SK-N-SH (cell line): ENCODE data around the gene FAM20C. TPM values are rescaled to one million over a fixed set of nuclear protein-coding genes. Genes with fewer than 3 reads are reported as not detected.

Experiments
- CTCF ChIA-PET: fragments of 300-600, 350-600 bp; formaldehyde crosslinking; extraction: SDS; loops from one replicate; lab custom pipeline; 2021; lab: Yijun Ruan, JAX
- POLR2A ChIA-PET: fragments of 350-600 bp; sonication (Branson Sonifier 250); formaldehyde crosslinking; extraction: SDS; loops from one replicate; lab custom pipeline; 2020; ENCODE audit warnings: antibody characterized with exemption, inconsistent platforms; lab: Yijun Ruan, JAX
- DNase-seq: peaks from one replicate; pipeline ENCODE4 v3.0.0; 2012
- H2AFZ ChIP-seq: fragments of 200-600 bp; sonication (generic); 2 replicates; pipeline ENCODE4 v1.8.1; 2016; ENCODE audit warnings: antibody characterized with exemption, mild to moderate bottlenecking, low read depth
- H3F3A ChIP-seq: fragments of 200-600 bp; sonication (generic); replicated peaks from 2 replicates; pipeline ENCODE3; 2016; ENCODE audit warnings: antibody characterized with exemption, mild to moderate bottlenecking; ENCODE audit not compliant: insufficient read depth
- H3K27ac ChIP-seq, 2 experiments: fragments of 200-500 bp in 1 of 2; fragments of 200-600 bp in 1 of 2; sonication (Bioruptor generic) in 1 of 2; sonication (generic), shearing (Covaris generic) in 1 of 2; 2 replicates each; pipeline versions ENCODE4 v1.5.1 to v1.6.1; 2014 to 2016; ENCODE audit warnings: low read depth in 2 of 2, inconsistent platforms in 1 of 2, low read length in 1 of 2, mild to moderate bottlenecking in 1 of 2, mixed read lengths in 1 of 2
- H3K27me3 ChIP-seq: fragments of 200-600 bp; sonication (generic), shearing (Covaris generic); 2 replicates; pipeline ENCODE4 v1.6.1; 2016; ENCODE audit warnings: mixed run types; ENCODE audit not compliant: insufficient read depth
- H3K36me3 ChIP-seq, 2 experiments: fragments of 200-500 bp in 1 of 2; fragments of 200-600 bp in 1 of 2; sonication (Bioruptor generic) in 1 of 2; sonication (generic) in 1 of 2; replicated peaks in 1 of 2; 2 replicates each; pipeline versions ENCODE3 to v1.5.1; 2014 to 2016; ENCODE audit warnings: low read length in 1 of 2, mild to moderate bottlenecking in 1 of 2; ENCODE audit not compliant: insufficient read depth in 2 of 2, control insufficient read depth in 1 of 2
- H3K4me1 ChIP-seq, 2 experiments: fragments of 200-500 bp in 1 of 2; fragments of 200-600 bp in 1 of 2; sonication (Bioruptor generic) in 1 of 2; sonication (generic), shearing (Covaris generic) in 1 of 2; 2 replicates each; pipeline versions ENCODE4 v1.5.1 to v1.6.1; 2014 to 2016; ENCODE audit warnings: low read depth in 1 of 2, low read length in 1 of 2, mixed run types in 1 of 2; ENCODE audit not compliant: insufficient read depth in 2 of 2, control insufficient read depth in 1 of 2
- H3K4me2 ChIP-seq: fragments of 200-600 bp; sonication (generic), shearing (Covaris generic); 2 replicates; pipeline ENCODE4 v1.6.1; 2017; ENCODE audit warnings: mixed run types
- H3K4me3 ChIP-seq, 2 experiments: fragments of 200-500 bp in 1 of 2; fragments of 200-600 bp in 1 of 2; sonication (Bioruptor generic) in 1 of 2; sonication (generic), shearing (Covaris generic) in 1 of 2; 2 replicates each; pipeline versions ENCODE4 v1.5.1 to v1.8.1; 2014 to 2016; ENCODE audit warnings: low read depth in 2 of 2, inconsistent platforms in 1 of 2, low read length in 1 of 2, mild to moderate bottlenecking in 1 of 2, mixed read lengths in 1 of 2, moderate library complexity in 1 of 2
- H3K79me2 ChIP-seq: fragments of 200-600 bp; sonication (generic); 2 replicates; pipeline ENCODE4 v1.8.1; 2017; ENCODE audit warnings: mild to moderate bottlenecking; ENCODE audit not compliant: insufficient read depth
- H3K9ac ChIP-seq: fragments of 200-600 bp; sonication (generic); 2 replicates; pipeline ENCODE4 v1.6.1; 2017; ENCODE audit warnings: mixed run types
- H3K9me2 ChIP-seq: fragments of 200-600 bp; sonication (generic); 2 replicates; pipeline ENCODE4 v1.6.1; 2017; ENCODE audit warnings: mixed run types
- H3K9me3 ChIP-seq: fragments of 200-600 bp; sonication (generic); 2 replicates; pipeline ENCODE4 v1.6.1; 2017; ENCODE audit warnings: mixed run types, mild to moderate bottlenecking, moderate library complexity
- H4K20me1 ChIP-seq: fragments of 200-600 bp; sonication (generic); 2 replicates; pipeline ENCODE4 v1.6.1; 2017; ENCODE audit warnings: mild to moderate bottlenecking, mixed run types; ENCODE audit not compliant: insufficient read depth
- CHD2 ChIP-seq: fragments of 150-350 bp; IDR thresholded peaks from 2 replicates; pipeline ENCODE4 v1.6.1; 2018; ENCODE audit warnings: low read length; ENCODE audit not compliant: partially characterized antibody
- CTCF ChIP-seq: fragments of 200-600 bp; sonication (generic); IDR thresholded peaks from 2 replicates; pipeline ENCODE4 v1.6.1; 2017; ENCODE audit warnings: antibody characterized with exemption, mild to moderate bottlenecking, moderate library complexity
- ELF1 ChIP-seq: IDR thresholded peaks from 2 replicates; pipeline ENCODE4 v1.4.0; 2012
- EZH2phosphoT487 ChIP-seq: fragments of 200-600 bp; sonication (generic); IDR thresholded peaks from 2 replicates; pipeline ENCODE4 v1.6.1; 2017; ENCODE audit warnings: low read depth, mixed run types, mild to moderate bottlenecking, antibody characterized with exemption, moderate library complexity, borderline replicate concordance
- FOXJ3 ChIP-seq: sonication (generic); formaldehyde crosslinking; IDR thresholded peaks from 2 replicates; pipeline ENCODE4 v1.5.1; 2020; ENCODE audit warnings: mild to moderate bottlenecking, missing genetic modification reagents
- GABPA ChIP-seq: IDR thresholded peaks from 2 replicates; pipeline ENCODE4 v1.4.0; 2012; ENCODE audit warnings: low read depth, mild to moderate bottlenecking
- GATA2 ChIP-seq: sonication (generic); formaldehyde crosslinking; IDR thresholded peaks from 2 replicates; pipeline ENCODE4 v1.5.0; 2020; ENCODE audit warnings: mild to moderate bottlenecking, missing genetic modification reagents
- JUND ChIP-seq: IDR thresholded peaks from 2 replicates; pipeline ENCODE4 v1.4.0; 2012
- NFIC ChIP-seq: IDR thresholded peaks from 2 replicates; pipeline ENCODE4 v1.4.0; 2012; ENCODE audit warnings: borderline replicate concordance
- NRF1 ChIP-seq: IDR thresholded peaks from 2 replicates; pipeline ENCODE4 v1.6.1; 2012; ENCODE audit warnings: low read depth, mild to moderate bottlenecking, low read length
- PBX3 ChIP-seq: IDR thresholded peaks from 2 replicates; pipeline ENCODE4; 2012
- POLR2AphosphoS5 ChIP-seq: IDR thresholded peaks from 2 replicates; pipeline ENCODE4 v1.6.1; 2012; ENCODE audit warnings: low read depth, low read length
- RAD21 ChIP-seq: IDR thresholded peaks from 2 replicates; pipeline ENCODE4 v1.6.1; 2012; ENCODE audit warnings: mild to moderate bottlenecking, low read length
- RFX5 ChIP-seq: IDR thresholded peaks from 2 replicates; pipeline ENCODE4 v1.6.1; 2012; ENCODE audit warnings: mild to moderate bottlenecking, improper control_type of control experiment, low read length
- RXRA ChIP-seq: IDR thresholded peaks from 2 replicates; pipeline ENCODE4 v1.4.0; 2012; ENCODE audit warnings: low read depth, mild to moderate bottlenecking, borderline replicate concordance
- SIN3A ChIP-seq: IDR thresholded peaks from 2 replicates; pipeline ENCODE4 v1.6.1; 2012; ENCODE audit warnings: low read depth, mild to moderate bottlenecking, low read length, moderate library complexity, borderline replicate concordance
- SMC3 ChIP-seq: IDR thresholded peaks from 2 replicates; pipeline ENCODE4 v1.6.1; 2012; ENCODE audit warnings: low read depth, low read length, improper control_type of control experiment
- TEAD4 ChIP-seq: IDR thresholded peaks from 2 replicates; pipeline ENCODE4 v1.4.0; 2012; ENCODE audit warnings: mild to moderate bottlenecking, borderline replicate concordance; ENCODE audit not compliant: insufficient read depth
- USF2 ChIP-seq: fragments of 150-350 bp; IDR thresholded peaks from 2 replicates; pipeline ENCODE4 v1.6.1; 2017; ENCODE audit warnings: antibody characterized with exemption, low read length, low read depth, borderline replicate concordance
- WGBS: methylation state at CpG from one replicate; pipeline ENCODE4 v1.1.6; 2017; ENCODE audit warnings: low lambda C conversion rate; 5-methylcytosine and 5-hydroxymethylcytosine counted together
- polyA plus RNA-seq, 3 experiments: library from polyadenylated mRNA; depleted of rRNA; stranded (reverse); fragments of >200 nt; gene quantifications; 2 replicates each; pipeline ENCODE4 v1.2.3, GENCODE V29; 2012
- TF ChIP-seq, protein P1 (sequence below): fragments of 150-350 bp; IDR thresholded peaks from 2 replicates; pipeline ENCODE4 v1.6.1; 2016; ENCODE audit warnings: mild to moderate bottlenecking, low read depth, low read length

FAM20C gene
- polyA plus RNA-seq, 1 of the 3 experiments (the other 2 are of a cell fraction) = 12.7 TPM

- H3K79me2 ChIP-seq = no peaks in the 10 kb centered on the region
- 89% methylated on average over 11 of the region's 11 CpGs for WGBS
- DNase-seq = no peak
- TF ChIP-seq SMC3 = no peak
- TF ChIP-seq RFX5 = no peak
- no peak for TF ChIP-seq RAD21
- no peak for TF ChIP-seq USF2
- no peak for TF ChIP-seq RXRA
- TF ChIP-seq ELF1 = no peak
- TF ChIP-seq SIN3A = no peak
- TF ChIP-seq, protein P1, sequence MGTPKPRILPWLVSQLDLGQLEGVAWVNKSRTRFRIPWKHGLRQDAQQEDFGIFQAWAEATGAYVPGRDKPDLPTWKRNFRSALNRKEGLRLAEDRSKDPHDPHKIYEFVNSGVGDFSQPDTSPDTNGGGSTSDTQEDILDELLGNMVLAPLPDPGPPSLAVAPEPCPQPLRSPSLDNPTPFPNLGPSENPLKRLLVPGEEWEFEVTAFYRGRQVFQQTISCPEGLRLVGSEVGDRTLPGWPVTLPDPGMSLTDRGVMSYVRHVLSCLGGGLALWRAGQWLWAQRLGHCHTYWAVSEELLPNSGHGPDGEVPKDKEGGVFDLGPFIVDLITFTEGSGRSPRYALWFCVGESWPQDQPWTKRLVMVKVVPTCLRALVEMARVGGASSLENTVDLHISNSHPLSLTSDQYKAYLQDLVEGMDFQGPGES = no peak
- TF ChIP-seq NFIC = no peak
- no peak for TF ChIP-seq PBX3
- no peak for TF ChIP-seq NRF1
- no peak for TF ChIP-seq POLR2AphosphoS5
- TF ChIP-seq JUND = no peak
- TF ChIP-seq FOXJ3 = no peak
- TF ChIP-seq GATA2 (CRISPR knock-in tag) = no peak
- no peak for TF ChIP-seq GABPA
- TF ChIP-seq TEAD4 = no peak
- no peak for TF ChIP-seq CTCF
- TF ChIP-seq CHD2 = no peak
- no peak for TF ChIP-seq EZH2phosphoT487
- TF ChIP-seq, all 33 proteins: peak for 0
- H3K9me3 ChIP-seq = no peaks in the 10 kb centered on the region
- CTCF ChIA-PET = interaction anchor here (0.7 to 1.3 kb wide), 3 partner anchors 22 to 133 kb away, joined by 3 read pairs; no protein-coding TSS in a partner anchor
- no peaks in the 10 kb centered on the region for H4K20me1 ChIP-seq
- H2AFZ ChIP-seq = no peak overlapping the region
- no peak overlapping the region for H3K9ac ChIP-seq
- H3K36me3 ChIP-seq = no peaks in the 10 kb centered on the region
- no peaks in the 10 kb centered on the region for H3K9me2 ChIP-seq
- H3K4me2 ChIP-seq = no peak overlapping the region
- H3K4me1 ChIP-seq = peaks cover 0 to 7% of the 10 kb centered on the region in 2 experiments; a peak in 2 of 4 replicates
- POLR2A ChIA-PET = interaction anchor here (1.2 kb wide), 1 partner anchor 10 kb away, joined by 6 read pairs; no protein-coding TSS in a partner anchor
- no peak overlapping the region for H3K27ac ChIP-seq
- H3F3A ChIP-seq = no peaks in the 10 kb centered on the region
- peaks cover 4% of the 10 kb centered on the region; the same call in 1 of the 2 replicates for H3K27me3 ChIP-seq
- H3K4me3 ChIP-seq = no peak overlapping the region
Observed at GRCh38 chr7:188174-188573, 4.2 kb upstream of the FAM20C start.
